Stimulated activated CD8-positive, alpha-beta memory T cell treated with anti-CD3 and anti-CD28 coated beads, Interleukin-15, amount 100 ng/mL, for 1 hour (primary cell): Measurements from ENCODE around the gene GPC4.
"Not testable (repeated sequence)": the region's sequence is repeated elsewhere in the genome, so short reads cannot be mapped to it uniquely, and the experiment has no call there.

Source experiments
- DNase-seq: peaks from one replicate; pipeline ENCODE4 v3.0.0-alpha.2; 2020; ENCODE audit warnings: low read depth

Gene GPC4

GRCh38 chrX:133305348-133305747 lies 109.9 kb downstream of the GPC4 start:
- no peak for DNase-seq

GRCh38 chrX:133302775-133303445 lies 112.4 kb downstream of the GPC4 start:
- no peak for DNase-seq

GRCh38 chrX:133300591-133300990 lies 114.7 kb downstream of the GPC4 start:
- no peak for DNase-seq

- no peak for DNase-seq
Observed at GRCh38 chrX:133297284-133297683, 118.0 kb downstream of the GPC4 start.

GRCh38 chrX:133294126-133294525 lies 121.2 kb downstream of the GPC4 start:
- no peak for DNase-seq

GRCh38 chrX:133290076-133290475 lies 125.2 kb downstream of the GPC4 start:
- no peak for DNase-seq

GRCh38 chrX:133287860-133288259 lies 127.4 kb downstream of the GPC4 start:
- no peak for DNase-seq

- DNase-seq, result no peak
Observed at GRCh38 chrX:133285341-133285740, 129.9 kb downstream of the GPC4 start.

- DNase-seq, result not testable (repeated sequence)
Observed at GRCh38 chrX:133279112-133279730, 136.1 kb downstream of the GPC4 start.

- no peak for DNase-seq
Observed at GRCh38 chrX:133273180-133273579, 142.1 kb downstream of the GPC4 start.

- no peak for DNase-seq
Observed at GRCh38 chrX:133269168-133269567, 146.1 kb downstream of the GPC4 start.

GRCh38 chrX:133267621-133268020 lies 147.7 kb downstream of the GPC4 start:
- no peak for DNase-seq

- DNase-seq, result no peak
Observed at GRCh38 chrX:133265331-133265730, 150.0 kb downstream of the GPC4 start.

GRCh38 chrX:133258481-133258880 lies 156.8 kb downstream of the GPC4 start:
- no peak for DNase-seq

- no peak for DNase-seq
Observed at GRCh38 chrX:133254666-133255065, 160.6 kb downstream of the GPC4 start.

GRCh38 chrX:133251204-133251603 lies 164.1 kb downstream of the GPC4 start:
- DNase-seq, result no peak

- no peak for DNase-seq
Observed at GRCh38 chrX:133250184-133251100, 164.8 kb downstream of the GPC4 start.
